ENCODE measurements around the gene EXOC6B.

GRCh38 chr2:72813841-72814240 lies 12.0 kb downstream of the EXOC6B start:
- no peak for TF ChIP-seq CTCF (conservative IDR thresholded peaks at IDR 0.05)
- no peak for TF ChIP-seq EZH2 (IDR thresholded peaks at IDR 0.05; ENCODE audit: low read depth)
